ENCODE data around the gene APOA5. TPM values are rescaled to one million over a fixed set of nuclear protein-coding genes. Genes with fewer than 3 reads are reported as not detected.
A peak's percentile ranks its signal among the peaks of the same experiment; 100 is the strongest.

The APOA5 gene
- total and polyA plus RNA-seq, 2 experiments from 2014 or later = not detected

- Histone ChIP-seq H3K27ac (no peak overlapping the region), H3K9me3 (ENCODE audit: low read depth) (no peaks in the 10 kb centered on the region), H3K4me1 (ENCODE audit: insufficient read depth) (no peaks in the 10 kb centered on the region), H4K20me1 (ENCODE audit: insufficient read depth) (no peaks in the 10 kb centered on the region), H3F3A (ENCODE audit: insufficient read depth) (no peaks in the 10 kb centered on the region; the same call in 1 of the 2 replicates), H3K4me2 (ENCODE audit: unreplicated experiment) (no peak overlapping the region), H2AFZ (no peak overlapping the region), H3K4me3 (no peak overlapping the region), H3K36me3 (ENCODE audit: low read depth) (peaks cover 13% of the 10 kb centered on the region), H3K9ac (no peak overlapping the region), H3K9me2 (ENCODE audit: insufficient read depth) (no peaks in the 10 kb centered on the region), H3K27me3 (replicated peaks; ENCODE audit: insufficient read depth) (no peaks in the 10 kb centered on the region), H3K79me2 (ENCODE audit: insufficient read depth) (no peaks in the 10 kb centered on the region)
- TF ChIP-seq EZH2 (IDR thresholded peaks at IDR 0.05; ENCODE audit: insufficient read depth, poor library complexity, severe bottlenecking) = no peak
- no peak for TF ChIP-seq EZH2phosphoT487 (IDR thresholded peaks at IDR 0.05; ENCODE audit: insufficient read depth, low read depth)
- 98 to 100% methylated on average over 2 of the region's 2 CpGs for WGBS, 2 experiments (ENCODE audit: low coverage in 1 of 2, low lambda C conversion rate in 2 of 2, missing lambda C conversion rate in 2 of 2)
- in situ Hi-C loops (cut with MboI) = no loop called here
- no peak for DNase-seq
Observed at GRCh38 chr11:116750070-116750718, 41.5 kb downstream of the APOA5 start.

GRCh38 chr11:116742104-116742503 lies 49.6 kb downstream of the APOA5 start:
- 82 to 84% methylated on average over 6 of the region's 6 CpGs for WGBS, 2 experiments (ENCODE audit: low coverage in 1 of 2, low lambda C conversion rate in 2 of 2, missing lambda C conversion rate in 2 of 2)
- DNase-seq = peak; percentile 54
- no peaks in the 10 kb centered on the region for H4K20me1 ChIP-seq (ENCODE audit: insufficient read depth)
- H3K9me2 ChIP-seq (ENCODE audit: insufficient read depth) = no peaks in the 10 kb centered on the region
- H3K4me3 ChIP-seq = no peak overlapping the region
- H3K27ac ChIP-seq = peak overlapping the region; percentile 14; the same call in 1 of the 2 replicates
- H3K36me3 ChIP-seq (ENCODE audit: low read depth) = no peaks in the 10 kb centered on the region
- no peak overlapping the region for H3K4me2 ChIP-seq (ENCODE audit: unreplicated experiment)
- in situ Hi-C loops (cut with MboI) = no loop called here
- no peak overlapping the region for H2AFZ ChIP-seq
- peaks cover 8% of the 10 kb centered on the region for H3K4me1 ChIP-seq (ENCODE audit: insufficient read depth)
- peaks cover 6% of the 10 kb centered on the region; the same call in 1 of the 2 replicates for H3F3A ChIP-seq (ENCODE audit: insufficient read depth)
- TF ChIP-seq EZH2phosphoT487 (IDR thresholded peaks at IDR 0.05; ENCODE audit: insufficient read depth, low read depth) (no peak), EZH2 (IDR thresholded peaks at IDR 0.05; ENCODE audit: insufficient read depth, poor library complexity, severe bottlenecking) (no peak)
- no peaks in the 10 kb centered on the region for H3K27me3 ChIP-seq (replicated peaks; ENCODE audit: insufficient read depth)
- H3K9me3 ChIP-seq (ENCODE audit: low read depth) = no peaks in the 10 kb centered on the region
- no peaks in the 10 kb centered on the region for H3K79me2 ChIP-seq (ENCODE audit: insufficient read depth)
- no peak overlapping the region for H3K9ac ChIP-seq

DNA sequence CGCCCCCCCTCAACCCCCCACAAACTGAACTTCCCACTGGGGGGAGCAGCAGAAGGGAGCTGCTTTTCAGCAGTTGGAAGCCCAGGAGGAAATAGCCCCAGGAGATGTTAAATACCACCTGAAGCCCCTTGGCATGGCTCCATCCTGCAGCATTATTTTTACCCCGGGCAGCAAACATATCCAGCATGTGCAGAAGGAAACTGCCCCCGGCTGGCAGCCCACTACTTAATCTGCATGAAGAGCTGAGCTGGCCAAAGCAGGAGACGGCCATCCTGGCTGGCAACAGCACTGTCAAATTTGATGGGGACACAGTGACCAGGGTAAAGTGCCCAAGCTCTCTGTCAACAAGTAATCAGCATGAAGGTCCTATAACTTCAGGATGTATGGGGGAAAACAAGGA lies 50.9 kb downstream of the APOA5 start:
- in situ Hi-C loops (cut with MboI) = no loop called here
- Histone ChIP-seq H3F3A (ENCODE audit: insufficient read depth) (peaks cover 6% of the 10 kb centered on the region; the same call in 1 of the 2 replicates), H2AFZ (no peak overlapping the region), H3K4me2 (ENCODE audit: unreplicated experiment) (no peak overlapping the region), H3K4me1 (ENCODE audit: insufficient read depth) (peaks cover 8% of the 10 kb centered on the region), H4K20me1 (ENCODE audit: insufficient read depth) (no peaks in the 10 kb centered on the region), H3K9me3 (ENCODE audit: low read depth) (no peaks in the 10 kb centered on the region), H3K9me2 (ENCODE audit: insufficient read depth) (no peaks in the 10 kb centered on the region), H3K79me2 (ENCODE audit: insufficient read depth) (no peaks in the 10 kb centered on the region), H3K36me3 (ENCODE audit: low read depth) (no peaks in the 10 kb centered on the region), H3K4me3 (no peak overlapping the region), H3K27ac (no peak overlapping the region), H3K9ac (no peak overlapping the region), H3K27me3 (replicated peaks; ENCODE audit: insufficient read depth) (no peaks in the 10 kb centered on the region)
- TF ChIP-seq EZH2phosphoT487 (IDR thresholded peaks at IDR 0.05; ENCODE audit: insufficient read depth, low read depth) (no peak), EZH2 (IDR thresholded peaks at IDR 0.05; ENCODE audit: insufficient read depth, poor library complexity, severe bottlenecking) (no peak)
- WGBS, 2 experiments (ENCODE audit: low coverage in 1 of 2, low lambda C conversion rate in 2 of 2, missing lambda C conversion rate in 2 of 2) = 56 to 60% methylated on average over 4 of the region's 4 CpGs
- DNase-seq = no peak

Other genes starting within 250 kb of the APOA5 start
- gene BUD13, start 18.9 kb downstream of the APOA5 start, total RNA-seq (2014; rRNA removed; shearing (Covaris generic)) = 8.2 and 12.3 TPM in 2 replicates
- 6.3 and 7.7 TPM in 2 replicates for gene BUD13, start 18.9 kb downstream of the APOA5 start, polyA plus RNA-seq (2016; fragmentation: Nextera tagmentation; extraction: Ambion mirVana)
- gene ZPR1, start 3.9 kb downstream of the APOA5 start, total RNA-seq (2014; rRNA removed; shearing (Covaris generic)) = 30.8 and 34.9 TPM in 2 replicates
- 71.3 and 76.8 TPM in 2 replicates for gene ZPR1, start 3.9 kb downstream of the APOA5 start, polyA plus RNA-seq (2016; fragmentation: Nextera tagmentation; extraction: Ambion mirVana)
- gene APOA4, start 31.4 kb upstream of the APOA5 start, total RNA-seq (2014; rRNA removed; shearing (Covaris generic)) = not detected in 2 replicates
- not detected in 2 replicates for gene APOA4, start 31.4 kb upstream of the APOA5 start, polyA plus RNA-seq (2016; fragmentation: Nextera tagmentation; extraction: Ambion mirVana)
- gene APOC3, start 38.0 kb upstream of the APOA5 start, total RNA-seq (2014; rRNA removed; shearing (Covaris generic)) = not detected in 2 replicates
- not detected in 2 replicates for gene APOC3, start 38.0 kb upstream of the APOA5 start, polyA plus RNA-seq (2016; fragmentation: Nextera tagmentation; extraction: Ambion mirVana)
- gene APOA1, start 45.7 kb upstream of the APOA5 start, total RNA-seq (2014; rRNA removed; shearing (Covaris generic)) = not detected in 2 replicates
- 0.23 TPM in 1 of 2 replicates, not detected in the other for gene APOA1, start 45.7 kb upstream of the APOA5 start, polyA plus RNA-seq (2016; fragmentation: Nextera tagmentation; extraction: Ambion mirVana)

Data from GM23248 (cell line).